ENCODE data around the gene P2RY8. TPM values are rescaled to one million over a fixed set of nuclear protein-coding genes. Genes with fewer than 3 reads are reported as not detected.
"Not testable (repeated sequence)": the region's sequence is repeated elsewhere in the genome, so short reads cannot be mapped to it uniquely, and the experiment has no call there.

The P2RY8 gene
- total and polyA plus RNA-seq, 3 experiments from 2014 or later = 47.1 to 302 (median 50.1) TPM

GRCh38 chrX:1487401-1487800 is 49.6 kb downstream of the P2RY8 start:
- Histone ChIP-seq H3K9me3 (ENCODE audit: low read length) (no peaks in the 10 kb centered on the region), H3K4me1 (ENCODE audit: insufficient read depth, low read length) (peaks cover 18% of the 10 kb centered on the region), H3K36me3 (ENCODE audit: insufficient read depth, low read length) (peaks cover 39% of the 10 kb centered on the region), H3K4me3 (ENCODE audit: low read length) (no peak overlapping the region), H3K27me3 (ENCODE audit: insufficient read depth, low read length, poor library complexity, severe bottlenecking) (no peaks in the 10 kb centered on the region), H3K27ac (ENCODE audit: low read depth, low read length) (no peak overlapping the region)
- Mint-ChIP-seq H3K9me3 (peaks cover 0 to 7% (median 2%) of the 10 kb centered on the region in 5 donors), H3K27me3 (no peaks in the 10 kb centered on the region), H3K36me3 (peaks cover 35 to 69% (median 41%) of the 10 kb centered on the region in 3 donors), H3K27ac (peak overlapping the region in 7 of 8 donors; percentile 15 to 81 (median 77)), H3K4me3 (no peak overlapping the region), H3K4me1 (peaks cover 22 to 42% (median 27%) of the 10 kb centered on the region in 3 donors)
- ChIA-PET POLR2A (no interaction called here), CTCF (no interaction called here)
- no peak for DNase-seq

DNA sequence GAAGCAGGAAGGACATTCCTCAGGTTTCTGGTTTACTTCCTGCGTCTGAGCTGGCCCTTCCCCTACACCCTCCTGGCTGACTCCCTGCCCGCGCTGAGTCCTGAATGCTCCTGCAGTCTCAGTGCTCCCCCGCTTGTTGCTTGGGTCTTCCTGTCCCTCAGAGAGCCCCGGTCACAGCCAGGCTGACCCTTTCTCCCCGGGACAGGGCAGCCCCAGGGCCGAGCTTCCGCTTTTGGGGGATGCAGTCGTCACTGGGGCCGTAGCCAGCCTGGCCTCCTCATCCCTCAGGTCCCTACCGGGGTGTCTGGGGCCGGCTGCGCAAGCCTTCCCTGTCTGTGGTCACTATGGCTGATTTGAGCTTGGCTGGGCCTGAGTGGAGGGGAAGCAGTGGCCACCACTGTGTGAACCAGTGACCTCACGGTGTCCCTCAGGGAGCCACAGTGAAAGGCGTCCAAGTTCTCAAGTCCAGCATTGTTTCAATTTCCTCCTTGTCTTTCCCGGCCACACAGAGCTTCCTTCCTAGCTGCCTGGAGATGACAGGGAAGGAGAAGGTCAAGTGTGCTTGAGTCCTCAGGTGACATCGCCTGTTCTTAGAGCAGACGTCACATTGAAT is 50.1 kb downstream of the P2RY8 start:
- Mint-ChIP-seq H3K27ac (peak overlapping the region; percentile 59 to 81 (median 77)), H3K4me1 (peaks cover 26 to 46% (median 30%) of the 10 kb centered on the region in 3 donors), H3K27me3 (peaks cover 0 to 3% of the 10 kb centered on the region in 2 donors), H3K36me3 (peaks cover 30 to 69% (median 37%) of the 10 kb centered on the region in 3 donors), H3K4me3 (peak overlapping the region in 1 of 7 donors; percentile 79), H3K9me3 (peaks cover 0 to 6% (median under 1%) of the 10 kb centered on the region in 5 donors)
- no peak overlapping the region for H3K27ac ChIP-seq (ENCODE audit: low read depth, low read length)
- ChIA-PET CTCF (no interaction called here), POLR2A (no interaction called here)
- no peaks in the 10 kb centered on the region for H3K9me3 ChIP-seq (ENCODE audit: low read length)
- no peaks in the 10 kb centered on the region for H3K27me3 ChIP-seq (ENCODE audit: insufficient read depth, low read length, poor library complexity, severe bottlenecking)
- no peak overlapping the region for H3K4me3 ChIP-seq (ENCODE audit: low read length)
- peaks cover 23% of the 10 kb centered on the region for H3K4me1 ChIP-seq (ENCODE audit: insufficient read depth, low read length)
- no peak for DNase-seq
- H3K36me3 ChIP-seq (ENCODE audit: insufficient read depth, low read length) = peaks cover 39% of the 10 kb centered on the region

DNA sequence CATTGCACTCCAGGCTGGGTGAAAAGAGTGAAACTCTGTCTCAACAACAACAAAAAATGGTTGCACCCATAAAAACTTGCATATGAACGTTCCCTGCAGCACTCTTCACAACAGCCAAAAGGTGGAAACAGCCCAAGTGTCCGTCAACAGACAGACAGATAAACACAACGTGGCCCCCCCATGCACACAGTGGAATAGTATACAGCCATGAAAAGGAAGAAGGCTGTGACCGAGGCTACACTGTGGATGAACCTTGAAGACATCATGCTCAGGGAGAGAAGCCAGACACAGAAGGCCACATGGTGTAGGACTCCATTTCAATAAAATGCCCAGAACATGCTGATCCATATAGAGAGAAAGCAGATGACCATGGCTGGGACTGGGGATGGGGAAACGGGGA is 50.8 kb downstream of the P2RY8 start:
- Mint-ChIP-seq H3K36me3 (peaks cover 23 to 65% (median 32%) of the 10 kb centered on the region in 3 donors), H3K27ac (peak overlapping the region in 7 of 8 donors; percentile 11 to 77 (median 70)), H3K27me3 (peaks cover 0 to 7% of the 10 kb centered on the region in 2 donors), H3K4me3 (no peak overlapping the region), H3K4me1 (peaks cover 33 to 53% (median 35%) of the 10 kb centered on the region in 3 donors), H3K9me3 (peaks cover 0 to 3% (median 0%) of the 10 kb centered on the region in 5 donors)
- Histone ChIP-seq H3K27ac (ENCODE audit: low read depth, low read length) (no peak overlapping the region), H3K4me3 (ENCODE audit: low read length) (no peak overlapping the region), H3K36me3 (ENCODE audit: insufficient read depth, low read length) (peaks cover 35% of the 10 kb centered on the region), H3K9me3 (ENCODE audit: low read length) (no peaks in the 10 kb centered on the region), H3K4me1 (ENCODE audit: insufficient read depth, low read length) (peaks cover 30% of the 10 kb centered on the region), H3K27me3 (ENCODE audit: insufficient read depth, low read length, poor library complexity, severe bottlenecking) (no peaks in the 10 kb centered on the region)
- ChIA-PET POLR2A (no interaction called here), CTCF (no interaction called here)
- DNase-seq = no peak

DNA sequence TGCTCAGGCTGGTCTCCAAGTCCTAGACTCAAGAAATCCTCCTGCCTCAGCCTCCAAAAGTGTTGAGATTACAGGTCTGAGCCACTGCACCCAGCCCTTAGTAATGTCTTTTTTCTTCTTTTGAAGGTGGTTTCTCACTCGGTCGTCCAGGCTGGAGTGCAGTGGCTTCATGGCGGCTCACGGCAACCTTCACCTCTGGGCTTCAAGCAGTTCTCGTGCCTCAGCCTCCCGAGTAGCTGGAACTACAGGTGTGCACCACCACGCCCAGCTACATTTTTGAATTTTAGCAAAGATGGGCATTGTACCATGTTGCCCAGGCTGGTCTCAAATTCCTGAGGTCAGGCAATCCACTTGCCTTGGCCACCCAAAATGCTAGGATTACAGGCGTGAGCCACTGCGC is 52.0 kb downstream of the P2RY8 start:
- Histone ChIP-seq H3K9me3 (ENCODE audit: low read length) (no peaks in the 10 kb centered on the region), H3K36me3 (ENCODE audit: insufficient read depth, low read length) (peaks cover 33% of the 10 kb centered on the region), H3K27ac (ENCODE audit: low read depth, low read length) (no peak overlapping the region), H3K27me3 (ENCODE audit: insufficient read depth, low read length, poor library complexity, severe bottlenecking) (no peaks in the 10 kb centered on the region), H3K4me3 (ENCODE audit: low read length) (no peak overlapping the region), H3K4me1 (ENCODE audit: insufficient read depth, low read length) (peaks cover 42% of the 10 kb centered on the region)
- peak overlapping the region in 5 of 8 donors; percentile 29 to 97 (median 82) for H3K27ac Mint-ChIP-seq
- POLR2A ChIA-PET = no interaction called here
- peaks cover 0 to 3% (median 0%) of the 10 kb centered on the region in 5 donors for H3K9me3 Mint-ChIP-seq
- peaks cover 0 to 7% of the 10 kb centered on the region in 2 donors for H3K27me3 Mint-ChIP-seq
- peak overlapping the region in 1 of 7 donors; percentile 80 for H3K4me3 Mint-ChIP-seq
- no peak for DNase-seq
- H3K4me1 Mint-ChIP-seq = peaks cover 44 to 64% (median 44%) of the 10 kb centered on the region in 3 donors
- peaks cover 27 to 70% (median 35%) of the 10 kb centered on the region in 3 donors for H3K36me3 Mint-ChIP-seq
- CTCF ChIA-PET = no interaction called here

DNA sequence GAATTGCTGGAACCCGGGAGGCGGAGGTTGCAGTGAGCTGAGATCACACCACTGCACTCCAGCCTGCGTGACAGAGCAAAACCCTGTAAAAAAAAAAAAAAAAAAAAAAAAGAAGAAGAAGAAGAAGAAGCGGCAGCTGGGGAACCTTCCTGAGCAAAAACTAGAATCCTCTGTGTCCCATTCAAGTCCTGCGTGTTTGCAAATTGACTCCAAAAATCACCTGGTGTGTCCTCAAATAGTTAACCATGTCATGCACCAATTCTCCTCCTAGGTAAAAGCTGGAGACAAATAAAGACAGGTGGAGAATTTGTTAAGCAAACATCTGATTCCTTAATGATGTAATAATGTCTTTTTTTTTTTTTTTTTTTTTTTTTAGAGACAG is 52.4 kb downstream of the P2RY8 start:
- DNase-seq = no peak
- Histone ChIP-seq H3K27me3 (ENCODE audit: insufficient read depth, low read length, poor library complexity, severe bottlenecking) (no peaks in the 10 kb centered on the region), H3K27ac (ENCODE audit: low read depth, low read length) (no peak overlapping the region), H3K9me3 (ENCODE audit: low read length) (no peaks in the 10 kb centered on the region), H3K4me3 (ENCODE audit: low read length) (no peak overlapping the region), H3K4me1 (ENCODE audit: insufficient read depth, low read length) (peaks cover 46% of the 10 kb centered on the region), H3K36me3 (ENCODE audit: insufficient read depth, low read length) (peaks cover 33% of the 10 kb centered on the region)
- Mint-ChIP-seq H3K27me3 (peaks cover 0 to 7% of the 10 kb centered on the region in 2 donors), H3K27ac (peak overlapping the region in 7 of 8 donors; percentile 57 to 97 (median 88)), H3K4me1 (peaks cover 48 to 68% (median 48%) of the 10 kb centered on the region in 3 donors), H3K4me3 (peak overlapping the region in 1 of 7 donors; percentile 20), H3K36me3 (peaks cover 31 to 74% (median 37%) of the 10 kb centered on the region in 3 donors), H3K9me3 (peaks cover 0 to 5% (median 2%) of the 10 kb centered on the region in 5 donors)
- ChIA-PET CTCF (no interaction called here), POLR2A (no interaction called here)

GRCh38 chrX:1483843-1484637 is 52.9 kb downstream of the P2RY8 start:
- Histone ChIP-seq H3K27ac (ENCODE audit: low read depth, low read length) (no peak overlapping the region), H3K36me3 (ENCODE audit: insufficient read depth, low read length) (peaks cover 30% of the 10 kb centered on the region), H3K27me3 (ENCODE audit: insufficient read depth, low read length, poor library complexity, severe bottlenecking) (no peaks in the 10 kb centered on the region), H3K4me3 (ENCODE audit: low read length) (no peak overlapping the region), H3K4me1 (ENCODE audit: insufficient read depth, low read length) (peaks cover 52% of the 10 kb centered on the region), H3K9me3 (ENCODE audit: low read length) (no peaks in the 10 kb centered on the region)
- ChIA-PET POLR2A (no interaction called here), CTCF (no interaction called here)
- Mint-ChIP-seq H3K27me3 (peaks cover 0 to 7% of the 10 kb centered on the region in 2 donors), H3K27ac (peak overlapping the region; percentile 39 to 97 (median 88)), H3K9me3 (peaks cover 0 to 10% (median 7%) of the 10 kb centered on the region in 5 donors), H3K36me3 (peaks cover 33 to 75% (median 38%) of the 10 kb centered on the region in 3 donors), H3K4me3 (peak overlapping the region in 2 of 7 donors; percentile 25 to 46), H3K4me1 (peaks cover 54 to 74% (median 54%) of the 10 kb centered on the region in 3 donors)
- DNase-seq = no peak

DNA sequence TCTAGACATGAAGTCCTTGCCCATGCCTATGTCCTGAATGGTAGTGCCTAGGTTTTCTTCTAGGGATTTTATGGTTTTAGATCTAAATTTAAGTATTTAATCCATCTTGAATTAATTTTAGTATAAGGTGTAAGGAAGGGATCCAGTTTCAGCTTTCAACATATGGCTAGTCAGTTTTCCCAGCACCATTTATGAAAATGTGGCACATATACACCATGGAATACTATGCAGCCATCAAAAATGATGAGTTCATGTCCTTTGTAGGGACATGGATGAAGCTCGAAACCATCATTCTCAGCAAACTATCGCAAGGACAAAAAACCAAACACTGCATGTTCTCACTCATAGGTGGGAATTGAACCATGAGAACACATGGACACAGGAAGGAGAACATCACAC is 54.5 kb downstream of the P2RY8 start:
- H3K27ac Mint-ChIP-seq = peak overlapping the region; percentile 96 to 99 (median 98)
- DNase-seq; POLR2A ChIA-PET; CTCF ChIA-PET; H3K9me3 ChIP-seq (ENCODE audit: low read length); H3K27ac ChIP-seq (ENCODE audit: low read depth, low read length); H3K27me3 Mint-ChIP-seq; H3K27me3 ChIP-seq (ENCODE audit: insufficient read depth, low read length, poor library complexity, severe bottlenecking): not testable (repeated sequence)
- H3K4me3 Mint-ChIP-seq = peak overlapping the region; percentile 74 to 90 (median 82)
- Histone ChIP-seq H3K4me3 (ENCODE audit: low read length) (peak overlapping the region; percentile 10), H3K4me1 (ENCODE audit: insufficient read depth, low read length) (peaks cover 65% of the 10 kb centered on the region), H3K36me3 (ENCODE audit: insufficient read depth, low read length) (peaks cover 23% of the 10 kb centered on the region)
- peaks cover 62 to 83% (median 67%) of the 10 kb centered on the region in 3 donors for H3K4me1 Mint-ChIP-seq
- peaks cover 2 to 11% (median 9%) of the 10 kb centered on the region in 5 donors for H3K9me3 Mint-ChIP-seq
- H3K36me3 Mint-ChIP-seq = peaks cover 37 to 73% (median 39%) of the 10 kb centered on the region in 3 donors

Measured in CD8-positive, alpha-beta memory T cell (primary cell).